ENCODE results near the gene EPAS1.

DNA sequence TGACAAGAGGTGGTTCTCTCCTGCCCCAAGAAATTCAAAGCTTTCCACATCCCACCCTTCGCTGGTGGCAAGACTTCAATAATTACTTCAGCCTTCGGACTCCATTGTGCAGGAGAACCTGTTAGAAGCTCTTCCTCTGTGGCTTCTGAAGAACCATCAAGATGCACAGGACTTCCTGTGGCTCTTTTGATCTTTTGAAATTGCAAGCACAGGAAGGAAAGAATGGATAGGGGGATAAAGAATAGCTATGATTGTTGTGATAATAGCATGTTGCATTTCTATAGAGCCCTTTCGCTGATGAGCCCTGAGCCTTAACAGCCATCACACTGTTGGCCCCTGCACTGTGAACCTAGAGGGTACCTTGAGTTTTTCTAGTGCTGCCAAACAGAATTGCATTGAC, 7.4 kb downstream of the EPAS1 start:
- no peak for TF ChIP-seq ZNF274 (IDR thresholded peaks at IDR 0.05; ENCODE audit: low read depth, low read length)
- no peak for TF ChIP-seq YY1 (IDR thresholded peaks at IDR 0.05; ENCODE audit: insufficient read depth, insufficient read length)
